Esophagus muscularis mucosa (tissue), 4 donors: ENCODE results near the gene SIGLEC5.

Experiments used
- EP300 ChIP-seq: sonication (generic); formaldehyde crosslinking; IDR thresholded peaks from one replicate; pipeline ENCODE4 v1.6.1; 2017; ENCODE audit warnings: antibody characterized with exemption
- POLR2A ChIP-seq: fragments of 450-650 bp; IDR thresholded peaks from one replicate; pipeline ENCODE4 v1.6.1; 2017; ENCODE audit warnings: antibody characterized with exemption, moderate library complexity, mild to moderate bottlenecking, low read depth
- POLR2AphosphoS5 ChIP-seq, 2 donors: sonication (generic); formaldehyde crosslinking; IDR thresholded peaks; one replicate each; pipeline ENCODE4 v1.6.1; 2017; ENCODE audit warnings: antibody characterized with exemption in 2 of 2
- TF ChIP-seq, protein P1 (sequence below), 3 experiments: fragments of 200-600 bp in 2 of 3; fragments of 450-650 bp in 1 of 3; sonication (generic) in 2 of 3; IDR thresholded peaks; one replicate each; pipeline ENCODE4 v1.5.1; 2017 to 2019; ENCODE audit warnings: antibody characterized with exemption in 3 of 3, mild to moderate bottlenecking in 2 of 3, moderate library complexity in 1 of 3

GRCh38 chr19:51571599-51571998, 58.6 kb downstream of the SIGLEC5 start:
- TF ChIP-seq, protein P1, sequence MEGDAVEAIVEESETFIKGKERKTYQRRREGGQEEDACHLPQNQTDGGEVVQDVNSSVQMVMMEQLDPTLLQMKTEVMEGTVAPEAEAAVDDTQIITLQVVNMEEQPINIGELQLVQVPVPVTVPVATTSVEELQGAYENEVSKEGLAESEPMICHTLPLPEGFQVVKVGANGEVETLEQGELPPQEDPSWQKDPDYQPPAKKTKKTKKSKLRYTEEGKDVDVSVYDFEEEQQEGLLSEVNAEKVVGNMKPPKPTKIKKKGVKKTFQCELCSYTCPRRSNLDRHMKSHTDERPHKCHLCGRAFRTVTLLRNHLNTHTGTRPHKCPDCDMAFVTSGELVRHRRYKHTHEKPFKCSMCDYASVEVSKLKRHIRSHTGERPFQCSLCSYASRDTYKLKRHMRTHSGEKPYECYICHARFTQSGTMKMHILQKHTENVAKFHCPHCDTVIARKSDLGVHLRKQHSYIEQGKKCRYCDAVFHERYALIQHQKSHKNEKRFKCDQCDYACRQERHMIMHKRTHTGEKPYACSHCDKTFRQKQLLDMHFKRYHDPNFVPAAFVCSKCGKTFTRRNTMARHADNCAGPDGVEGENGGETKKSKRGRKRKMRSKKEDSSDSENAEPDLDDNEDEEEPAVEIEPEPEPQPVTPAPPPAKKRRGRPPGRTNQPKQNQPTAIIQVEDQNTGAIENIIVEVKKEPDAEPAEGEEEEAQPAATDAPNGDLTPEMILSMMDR (IDR thresholded peaks at IDR 0.05), result no peak
- TF ChIP-seq POLR2A (no peak), EP300 (no peak), POLR2AphosphoS5 (IDR thresholded peaks at IDR 0.05) (no peak)
